ENCODE data around the gene IFIT2.

DNA sequence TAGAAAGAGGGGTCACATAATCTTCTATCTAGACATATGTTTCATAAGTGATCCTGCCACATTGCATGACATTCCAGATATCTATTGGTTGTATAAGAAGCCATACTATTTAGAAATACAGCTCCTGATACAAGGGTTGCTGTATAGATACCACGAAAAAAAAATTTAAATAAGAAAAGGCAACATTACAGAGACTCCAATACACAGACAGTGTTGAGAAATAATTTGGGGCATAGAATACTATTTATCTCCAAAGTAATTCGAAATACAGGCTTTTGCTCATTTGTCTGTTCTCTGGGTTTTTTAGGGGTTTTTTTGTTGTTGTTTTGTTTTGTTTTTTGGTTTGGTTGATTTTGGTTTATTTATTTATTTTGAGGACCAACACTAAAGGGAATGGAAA is 2.6 kb downstream of the IFIT2 start:
- TF ChIP-seq POLR2A (IDR thresholded peaks at IDR 0.05) (no peak), POLR2AphosphoS5 (IDR thresholded peaks at IDR 0.05) (no peak), EP300 (IDR thresholded peaks at IDR 0.05) (no peak)
- TF ChIP-seq, protein P1, sequence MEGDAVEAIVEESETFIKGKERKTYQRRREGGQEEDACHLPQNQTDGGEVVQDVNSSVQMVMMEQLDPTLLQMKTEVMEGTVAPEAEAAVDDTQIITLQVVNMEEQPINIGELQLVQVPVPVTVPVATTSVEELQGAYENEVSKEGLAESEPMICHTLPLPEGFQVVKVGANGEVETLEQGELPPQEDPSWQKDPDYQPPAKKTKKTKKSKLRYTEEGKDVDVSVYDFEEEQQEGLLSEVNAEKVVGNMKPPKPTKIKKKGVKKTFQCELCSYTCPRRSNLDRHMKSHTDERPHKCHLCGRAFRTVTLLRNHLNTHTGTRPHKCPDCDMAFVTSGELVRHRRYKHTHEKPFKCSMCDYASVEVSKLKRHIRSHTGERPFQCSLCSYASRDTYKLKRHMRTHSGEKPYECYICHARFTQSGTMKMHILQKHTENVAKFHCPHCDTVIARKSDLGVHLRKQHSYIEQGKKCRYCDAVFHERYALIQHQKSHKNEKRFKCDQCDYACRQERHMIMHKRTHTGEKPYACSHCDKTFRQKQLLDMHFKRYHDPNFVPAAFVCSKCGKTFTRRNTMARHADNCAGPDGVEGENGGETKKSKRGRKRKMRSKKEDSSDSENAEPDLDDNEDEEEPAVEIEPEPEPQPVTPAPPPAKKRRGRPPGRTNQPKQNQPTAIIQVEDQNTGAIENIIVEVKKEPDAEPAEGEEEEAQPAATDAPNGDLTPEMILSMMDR (IDR thresholded peaks at IDR 0.05): no peak

Measured in suprapubic skin (tissue), 4 donors.